Activated naive CD4-positive, alpha-beta T cell treated with anti-CD3 and anti-CD28 coated beads for 36 hours (primary cell): ENCODE data around the gene MMRN2. TPM values are rescaled to one million over a fixed set of nuclear protein-coding genes. Genes with fewer than 3 reads are reported as not detected.
A peak's percentile ranks its signal among the peaks of the same experiment; 100 is the strongest.
"Not testable (repeated sequence)": the region's sequence is repeated elsewhere in the genome, so short reads cannot be mapped to it uniquely, and the experiment has no call there.

Experiments
- CTCF ChIA-PET: fragments of 350-600 bp; sonication (Branson Sonifier 250); formaldehyde crosslinking; loops from one replicate; lab custom pipeline; 2021; ENCODE audit warnings: antibody characterized with exemption; lab: Charles Lee
- DNase-seq: peaks from one replicate; pipeline ENCODE4 v3.0.0-alpha.2; 2020
- H3K27ac Mint-ChIP-seq: one replicate; pipeline ENCODE4 v1.8.0; 2021; ENCODE audit warnings: mild to moderate bottlenecking, mixed read lengths
- H3K27me3 Mint-ChIP-seq: one replicate; pipeline ENCODE4 v1.8.0; 2021; ENCODE audit warnings: low read depth, mixed read lengths
- H3K36me3 Mint-ChIP-seq: one replicate; pipeline ENCODE4 v1.8.0; 2021; ENCODE audit warnings: low read depth, mixed read lengths
- H3K4me1 Mint-ChIP-seq: one replicate; pipeline ENCODE4 v1.8.0; 2021; ENCODE audit warnings: low read depth, mixed read lengths
- H3K4me3 Mint-ChIP-seq: one replicate; pipeline ENCODE4 v1.8.0; 2021; ENCODE audit warnings: mild to moderate bottlenecking, moderate library complexity, mixed read lengths
- H3K9me3 Mint-ChIP-seq: one replicate; pipeline ENCODE4 v1.8.0; 2021; ENCODE audit warnings: mixed read lengths
- intact Hi-C: fragments of 100-400 bp; cut with micrococcal nuclease; formaldehyde crosslinking; loops from one replicate; pipeline ENCODE4 v1.15.1; 2023
- total RNA-seq, 2 experiments: library from RNA; stranded (reverse); gene quantifications; one replicate each; pipeline ENCODE4 v1.2.3, GENCODE V29; 2021

Gene MMRN2
- total RNA-seq, 2 experiments from 2014 or later, result not detected

DNA sequence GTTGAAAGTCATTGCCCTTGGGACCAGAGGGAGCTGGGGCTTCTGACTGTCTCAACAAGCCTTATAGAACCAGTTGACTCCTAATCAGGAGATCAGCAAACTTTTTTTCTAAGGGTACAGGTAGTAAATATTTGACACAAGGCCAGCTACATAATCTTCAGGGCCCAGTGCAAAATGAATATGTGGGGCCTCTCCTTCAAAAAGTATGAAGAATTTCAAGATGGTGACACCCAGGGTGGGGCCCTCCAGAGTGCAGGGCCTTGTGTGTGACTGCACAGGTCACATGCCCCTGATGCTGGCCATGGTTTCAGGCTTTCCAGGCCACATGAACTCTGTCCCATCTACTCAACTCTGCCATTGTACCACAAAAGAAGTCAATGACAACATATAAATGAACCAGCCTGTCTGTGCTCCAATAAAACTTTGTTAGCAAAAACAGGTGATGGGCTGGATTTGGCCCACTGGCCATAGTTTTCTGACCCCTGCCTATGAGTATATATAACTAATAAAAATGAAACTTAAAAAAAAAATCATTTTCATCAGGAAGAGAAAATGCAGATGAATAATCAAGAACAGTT is 6.1 kb downstream of the MMRN2 start:
- H3K4me1 Mint-ChIP-seq, result peaks cover 21% of the 10 kb centered on the region
- intact Hi-C loops, result no loop called here
- no peak overlapping the region for H3K4me3 Mint-ChIP-seq
- H3K27ac Mint-ChIP-seq, result no peak overlapping the region
- no peaks in the 10 kb centered on the region for H3K27me3 Mint-ChIP-seq
- CTCF ChIA-PET, result interaction anchor here (0.7 to 2.4 kb wide), 3 partner anchors 11 to 26 kb away, joined by 4 to 11 read pairs (median 4); no protein-coding TSS in a partner anchor
- DNase-seq, result no peak
- H3K9me3 Mint-ChIP-seq, result peaks cover 12% of the 10 kb centered on the region
- H3K36me3 Mint-ChIP-seq, result peaks cover 4% of the 10 kb centered on the region

DNA sequence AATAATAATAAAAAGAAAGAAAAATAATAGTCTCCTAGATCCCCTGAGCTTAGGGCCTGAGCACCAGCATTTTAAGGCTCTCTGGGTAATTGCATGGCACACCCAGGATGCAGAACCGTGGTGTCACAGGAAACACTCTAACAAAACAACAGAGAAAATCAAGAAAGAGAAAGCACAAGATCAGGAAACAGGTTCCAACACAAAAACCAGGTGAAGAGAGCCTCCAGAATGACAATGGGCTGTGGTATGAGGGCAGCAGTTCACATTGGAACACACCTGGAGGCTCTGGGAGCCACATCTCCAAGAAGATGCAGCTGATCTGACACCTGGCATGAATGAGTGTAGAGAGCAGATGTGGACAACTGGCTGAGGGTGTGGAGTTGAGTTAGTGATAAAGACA is 7.1 kb downstream of the MMRN2 start:
- Mint-ChIP-seq H3K4me1 (peaks cover 21% of the 10 kb centered on the region), H3K27ac (peak overlapping the region; percentile 81), H3K9me3 (peaks cover 12% of the 10 kb centered on the region), H3K27me3 (no peaks in the 10 kb centered on the region), H3K36me3 (peaks cover 4% of the 10 kb centered on the region), H3K4me3 (no peak overlapping the region)
- intact Hi-C loops, result no loop called here
- CTCF ChIA-PET, result interaction anchor here (0.7 to 2.4 kb wide), 3 partner anchors 11 to 27 kb away, joined by 4 to 11 read pairs (median 4); no protein-coding TSS in a partner anchor
- DNase-seq, result peak; percentile 10

DNA sequence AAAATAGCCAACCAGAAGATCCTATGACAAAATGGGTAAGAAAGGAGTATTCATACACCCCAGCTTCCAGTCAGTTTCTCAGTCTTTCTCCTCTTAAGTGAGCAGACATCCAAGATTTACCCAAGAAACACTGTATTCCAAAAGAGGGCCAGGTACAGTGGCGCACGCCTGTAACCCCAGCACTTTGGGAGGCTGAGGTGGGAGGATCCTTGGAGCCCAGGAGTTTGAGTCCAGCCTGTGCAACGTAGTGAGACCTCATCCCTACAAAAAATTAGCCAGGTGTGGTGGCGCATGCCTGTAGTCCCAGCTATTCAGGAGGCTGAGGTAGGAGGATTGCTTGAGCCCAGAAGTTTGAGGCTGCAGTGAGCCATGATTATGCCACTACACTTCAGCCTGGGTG is 9.6 kb downstream of the MMRN2 start:
- H3K27me3 Mint-ChIP-seq, H3K9me3 Mint-ChIP-seq, H3K4me3 Mint-ChIP-seq, H3K27ac Mint-ChIP-seq, intact Hi-C loops, H3K36me3 Mint-ChIP-seq, DNase-seq: not testable (repeated sequence)
- CTCF ChIA-PET, result interaction anchor here (0.6 to 1.5 kb wide), 3 partner anchors 13 to 19 kb away, joined by 3 read pairs; no protein-coding TSS in a partner anchor
- peaks cover 24% of the 10 kb centered on the region for H3K4me1 Mint-ChIP-seq

DNA sequence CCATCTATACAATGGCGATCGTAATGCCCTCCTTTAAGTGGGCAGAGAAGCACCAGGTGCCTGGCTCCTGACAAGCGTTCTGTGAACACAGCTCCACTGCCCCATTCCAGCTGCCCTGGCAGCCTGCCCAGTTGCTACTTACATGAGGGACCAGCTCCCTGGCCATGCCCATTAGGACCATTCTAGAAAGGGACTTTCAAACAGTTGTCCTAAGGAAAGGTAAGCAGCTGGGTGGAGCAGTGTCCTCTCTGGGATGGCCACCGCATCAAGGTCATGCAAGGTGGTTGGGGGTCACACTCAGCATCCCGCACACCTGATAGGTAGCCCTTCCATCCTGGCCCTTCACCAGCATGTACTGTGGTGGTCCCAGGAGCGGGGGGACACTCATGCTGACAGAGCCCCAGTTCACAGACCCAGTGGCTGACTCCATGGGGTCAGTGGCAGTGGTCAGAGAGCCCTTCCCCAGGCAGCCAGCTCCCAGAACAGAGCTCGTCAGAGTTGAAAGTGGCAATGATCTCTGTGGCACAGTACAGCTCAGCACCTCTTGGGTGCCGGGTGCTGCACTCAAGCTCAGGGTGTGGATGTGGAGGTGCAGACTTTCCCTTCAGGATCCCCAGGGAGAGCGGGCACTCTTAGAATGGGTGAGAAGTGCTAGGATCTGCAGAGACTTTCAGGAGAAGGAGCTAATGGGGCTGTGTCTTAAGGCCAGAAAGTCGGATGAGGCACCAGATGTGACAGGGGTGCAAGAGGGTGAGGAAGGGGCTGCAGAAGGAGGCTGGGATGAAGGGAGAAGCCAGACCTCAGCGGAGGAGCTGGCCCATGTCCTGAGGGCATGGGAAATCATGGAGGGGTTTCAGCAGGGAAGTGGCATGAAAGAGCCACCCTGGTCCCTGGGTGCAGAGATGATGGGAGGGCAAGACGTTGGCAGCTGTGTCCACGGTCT is 10.9 kb downstream of the MMRN2 start:
- CTCF ChIA-PET, result interaction anchor here (0.6 to 1.5 kb wide), 6 partner anchors 7 to 248 kb away, joined by 3 to 4 read pairs (median 3); no protein-coding TSS in a partner anchor
- H3K36me3 Mint-ChIP-seq, result no peaks in the 10 kb centered on the region
- H3K4me3 Mint-ChIP-seq, result no peak overlapping the region
- H3K9me3 Mint-ChIP-seq, result no peaks in the 10 kb centered on the region
- H3K27ac Mint-ChIP-seq, result no peak overlapping the region
- H3K4me1 Mint-ChIP-seq, result peaks cover 19% of the 10 kb centered on the region
- no peaks in the 10 kb centered on the region for H3K27me3 Mint-ChIP-seq
- intact Hi-C loops, result no loop called here
- no peak for DNase-seq

DNA sequence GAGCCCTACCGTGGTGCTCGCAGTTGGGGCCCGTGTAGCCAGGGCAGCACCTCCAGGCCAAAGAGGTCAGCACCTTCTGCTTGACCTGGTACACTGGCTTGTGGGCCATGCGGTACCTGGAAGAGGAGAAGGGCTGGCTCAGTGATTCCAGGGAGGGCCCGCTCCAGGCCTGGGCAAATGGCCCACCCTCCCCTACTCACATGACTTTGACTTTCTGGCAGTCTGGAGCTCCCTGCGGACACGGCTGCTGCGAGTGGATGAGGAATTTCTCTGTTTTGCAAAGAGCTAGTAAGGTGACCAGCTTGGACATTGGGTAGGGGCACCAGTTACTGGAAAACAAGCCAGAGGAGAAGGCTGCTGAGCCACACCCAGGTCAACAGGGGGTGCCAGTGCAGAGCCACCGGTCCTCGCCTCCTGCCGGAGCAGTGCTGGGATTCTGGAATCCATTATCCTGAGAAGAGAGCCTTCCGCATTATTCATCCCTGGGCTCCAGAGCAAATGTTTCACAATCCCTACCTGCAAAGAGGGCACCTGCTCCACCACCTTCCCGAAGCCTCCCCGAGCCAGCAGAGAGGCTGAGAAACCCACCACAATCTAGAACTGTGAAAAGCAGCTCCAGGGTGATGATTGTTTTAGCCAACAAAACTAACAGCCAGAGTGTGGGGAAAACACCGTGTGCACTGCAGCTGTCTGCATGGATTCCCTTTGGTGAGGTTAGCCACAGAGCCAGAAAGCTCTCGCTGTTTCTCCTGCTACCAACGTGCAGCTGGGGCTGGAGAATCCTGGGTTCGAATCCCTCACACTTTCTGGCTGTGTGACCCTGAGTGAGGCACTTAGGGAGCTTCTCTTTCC is 11.8 kb downstream of the MMRN2 start:
- Mint-ChIP-seq H3K4me3 (no peak overlapping the region), H3K27ac (no peak overlapping the region), H3K27me3 (no peaks in the 10 kb centered on the region), H3K36me3 (no peaks in the 10 kb centered on the region), H3K4me1 (peaks cover 13% of the 10 kb centered on the region), H3K9me3 (no peaks in the 10 kb centered on the region)
- intact Hi-C loops, result no loop called here
- DNase-seq, result no peak
- CTCF ChIA-PET, result interaction anchor here (0.8 to 1.5 kb wide), 3 partner anchors 8 to 94 kb away, joined by 3 read pairs; no protein-coding TSS in a partner anchor

DNA sequence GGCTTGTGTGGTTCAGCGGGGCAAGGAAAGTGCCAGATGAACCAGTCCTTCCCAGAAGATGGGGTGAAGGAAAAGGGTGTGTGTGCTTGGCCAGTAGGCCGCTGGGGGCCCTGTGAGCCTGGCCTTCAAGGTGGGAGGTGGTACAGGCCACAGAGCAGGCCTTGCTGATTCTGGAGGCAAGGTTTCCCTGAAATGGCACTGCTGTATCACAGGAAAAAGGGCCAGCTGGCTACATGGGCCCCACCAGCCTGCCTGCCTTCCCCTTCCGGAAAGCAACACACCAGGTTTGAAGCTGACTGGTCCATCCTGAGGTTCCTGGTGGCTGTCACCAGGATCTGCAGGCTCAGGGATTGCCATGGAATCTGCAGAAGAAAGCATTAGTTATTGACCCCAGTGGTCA is 12.5 kb downstream of the MMRN2 start:
- no peak overlapping the region for H3K4me3 Mint-ChIP-seq
- H3K4me1 Mint-ChIP-seq, result peaks cover 9% of the 10 kb centered on the region
- H3K9me3 Mint-ChIP-seq, result no peaks in the 10 kb centered on the region
- no peak overlapping the region for H3K27ac Mint-ChIP-seq
- CTCF ChIA-PET, result interaction anchor here (1.5 to 2.1 kb wide), 2 partner anchors 9 to 22 kb away, joined by 3 to 10 read pairs; no protein-coding TSS in a partner anchor
- no peaks in the 10 kb centered on the region for H3K36me3 Mint-ChIP-seq
- H3K27me3 Mint-ChIP-seq, result no peaks in the 10 kb centered on the region
- DNase-seq, result no peak
- intact Hi-C loops, result no loop called here

DNA sequence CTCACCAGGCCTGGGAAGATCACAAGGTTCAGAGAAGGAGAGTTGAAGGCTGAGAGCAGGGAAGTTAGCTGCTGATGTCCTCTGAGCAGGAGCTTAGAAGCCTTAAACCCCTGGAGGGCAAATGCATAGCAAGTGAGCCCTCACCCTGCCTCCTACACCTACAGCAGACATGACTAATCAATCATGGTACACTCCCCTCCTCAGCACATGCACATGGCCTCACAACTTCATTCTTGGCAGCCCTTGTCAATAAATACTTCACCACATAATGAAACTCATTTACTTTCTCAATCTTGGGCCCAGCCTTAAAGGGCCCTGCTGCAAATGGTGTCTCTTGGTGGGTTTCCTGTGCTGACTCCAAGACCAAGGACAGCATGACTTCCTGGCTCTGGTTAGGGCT is 12.9 kb downstream of the MMRN2 start:
- intact Hi-C loops, result no loop called here
- no peaks in the 10 kb centered on the region for H3K36me3 Mint-ChIP-seq
- no peak overlapping the region for H3K4me3 Mint-ChIP-seq
- CTCF ChIA-PET, result interaction anchor here (2.1 kb wide), 1 partner anchor 22 kb away, joined by 10 read pairs; no protein-coding TSS in a partner anchor
- no peaks in the 10 kb centered on the region for H3K9me3 Mint-ChIP-seq
- no peaks in the 10 kb centered on the region for H3K27me3 Mint-ChIP-seq
- no peak for DNase-seq
- H3K4me1 Mint-ChIP-seq, result peaks cover 9% of the 10 kb centered on the region
- H3K27ac Mint-ChIP-seq, result no peak overlapping the region

DNA sequence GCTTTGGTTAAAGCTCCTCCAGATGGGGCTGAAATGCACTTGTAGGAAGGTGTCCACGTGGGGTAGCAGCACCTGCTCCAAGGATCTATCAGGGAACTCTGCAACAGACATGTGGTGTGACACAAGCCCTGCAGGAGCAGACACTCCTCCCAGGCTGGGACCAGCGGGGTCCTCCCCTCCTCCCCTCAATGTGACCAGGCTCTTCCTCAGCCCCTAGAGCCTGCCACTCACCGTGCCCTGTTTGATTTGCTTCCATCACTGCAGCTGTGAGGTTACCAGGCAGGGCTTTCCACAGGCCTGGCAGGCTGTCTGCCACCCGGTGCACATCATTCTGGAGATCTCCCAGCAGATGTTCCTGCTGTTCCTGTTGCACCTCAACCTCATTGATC is 13.4 kb downstream of the MMRN2 start:
- Mint-ChIP-seq H3K27ac (no peak overlapping the region), H3K4me1 (peaks cover 6% of the 10 kb centered on the region), H3K27me3 (no peaks in the 10 kb centered on the region), H3K9me3 (no peaks in the 10 kb centered on the region), H3K36me3 (no peaks in the 10 kb centered on the region), H3K4me3 (no peak overlapping the region)
- no peak for DNase-seq
- CTCF ChIA-PET, result interaction anchor here (2.1 kb wide), 1 partner anchor 23 kb away, joined by 10 read pairs; no protein-coding TSS in a partner anchor
- intact Hi-C loops, result no loop called here

DNA sequence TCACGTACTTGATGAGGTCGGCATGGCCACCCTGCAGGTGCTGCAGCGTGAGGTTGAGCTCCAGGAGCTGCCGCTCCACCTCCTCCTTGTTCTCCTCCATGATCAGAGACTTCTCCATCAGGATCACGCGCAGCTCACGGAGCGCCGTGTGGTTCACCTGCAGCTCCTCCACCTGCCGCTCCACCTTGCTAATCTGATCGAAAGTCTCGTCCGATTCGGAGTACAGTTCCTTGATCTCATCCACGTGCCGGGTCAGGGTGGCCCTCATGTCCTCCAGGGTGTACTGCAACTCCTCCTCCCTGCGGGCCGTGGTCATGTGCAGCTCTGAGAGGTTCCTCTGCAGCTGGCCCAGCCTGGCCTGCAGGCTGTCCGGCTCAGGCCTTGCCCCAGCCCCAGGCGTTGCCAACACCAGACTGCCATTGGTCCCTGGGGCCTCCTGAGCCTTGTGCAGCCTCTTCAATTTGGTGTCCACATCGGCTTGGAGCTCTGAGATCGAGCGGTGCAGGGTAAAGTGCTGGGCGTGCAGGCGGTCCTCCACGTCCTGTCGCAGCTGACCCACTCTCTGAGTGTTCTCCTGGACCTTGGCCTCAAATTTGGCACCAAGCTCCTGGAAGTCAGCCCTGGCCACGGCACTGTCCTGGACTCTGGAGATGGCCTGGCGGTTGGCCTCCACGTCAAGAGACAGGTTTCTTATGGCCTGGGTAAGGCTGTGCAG is 13.9 kb downstream of the MMRN2 start:
- Mint-ChIP-seq H3K27ac (no peak overlapping the region), H3K9me3 (no peaks in the 10 kb centered on the region), H3K36me3 (no peaks in the 10 kb centered on the region), H3K4me1 (peaks cover 5% of the 10 kb centered on the region), H3K27me3 (no peaks in the 10 kb centered on the region), H3K4me3 (no peak overlapping the region)
- CTCF ChIA-PET, result interaction anchor here (2.1 kb wide), 1 partner anchor 23 kb away, joined by 10 read pairs; no protein-coding TSS in a partner anchor
- intact Hi-C loops, result no loop called here
- no peak for DNase-seq

DNA sequence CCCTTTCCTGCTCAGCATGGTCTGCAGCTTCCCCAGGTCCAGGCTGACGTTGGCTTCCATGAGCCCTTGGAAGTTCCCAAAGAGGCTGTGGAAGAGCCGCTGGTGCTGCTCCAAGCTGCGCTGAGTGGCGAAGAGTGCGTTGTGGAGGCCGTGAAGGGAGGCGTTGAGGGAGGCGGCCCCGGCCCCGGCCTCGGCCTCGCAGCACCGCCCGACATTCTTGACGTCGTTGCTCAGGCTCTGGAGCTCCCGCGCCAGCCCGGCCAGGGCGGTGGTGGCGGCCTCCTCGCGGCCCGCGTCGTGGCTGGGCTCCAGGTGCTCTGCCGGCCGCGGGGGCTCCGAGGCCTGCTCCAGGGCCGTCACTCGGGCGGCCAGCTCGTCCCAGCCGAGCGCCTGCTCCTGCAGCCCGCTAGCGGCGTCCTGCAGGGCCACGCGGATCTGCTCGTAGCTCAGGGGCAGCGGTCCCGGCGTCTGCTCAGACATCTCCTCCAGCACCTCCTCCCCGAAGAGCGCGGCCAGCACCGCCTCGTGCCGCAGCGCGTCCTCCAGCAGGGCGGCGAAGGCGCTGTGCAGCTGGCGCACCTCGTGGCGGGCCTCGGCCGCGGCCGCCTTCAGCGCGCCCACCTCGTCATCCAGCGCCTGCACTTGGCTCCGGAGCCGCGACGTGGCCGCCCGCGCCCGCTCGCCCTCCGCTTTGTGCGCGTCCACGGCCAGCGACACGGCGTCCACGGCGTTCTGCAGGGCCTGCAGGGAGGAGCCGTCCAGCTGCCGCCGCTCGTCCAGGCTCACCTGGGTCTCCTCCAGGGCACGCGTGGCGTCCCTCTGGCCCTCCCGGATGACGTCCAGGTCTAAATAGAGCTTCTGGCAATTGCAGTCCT is 14.7 kb downstream of the MMRN2 start:
- CTCF ChIA-PET, result interaction anchor here (0.9 to 2.1 kb wide), 4 partner anchors 24 to 83 kb away, joined by 4 to 10 read pairs (median 8); no protein-coding TSS in a partner anchor
- no peaks in the 10 kb centered on the region for H3K27me3 Mint-ChIP-seq
- DNase-seq, result no peak
- H3K27ac Mint-ChIP-seq, result no peak overlapping the region
- no peak overlapping the region for H3K4me3 Mint-ChIP-seq
- peaks cover 5% of the 10 kb centered on the region for H3K4me1 Mint-ChIP-seq
- no peaks in the 10 kb centered on the region for H3K9me3 Mint-ChIP-seq
- no peaks in the 10 kb centered on the region for H3K36me3 Mint-ChIP-seq
- intact Hi-C loops, result no loop called here
